ENCODE measurements around the gene ERN1. TPM values are rescaled to one million over a fixed set of nuclear protein-coding genes. Genes with fewer than 3 reads are reported as not detected.

The ERN1 gene
- total RNA-seq, 1 donor from 2014 or later = 6.3 TPM

GRCh38 chr17:64092113-64092512, 37.8 kb downstream of the ERN1 start:
- H3K4me3 ChIP-seq (ENCODE audit: low read depth, low read length) = no peak overlapping the region
- no peak for TF ChIP-seq CTCF (conservative IDR thresholded peaks at IDR 0.05; ENCODE audit: low read depth, low read length)
- DNase-seq (ENCODE audit: low read depth) = no peak

- TF ChIP-seq CTCF (conservative IDR thresholded peaks at IDR 0.05; ENCODE audit: low read depth, low read length) = no peak
- no peak overlapping the region for H3K4me3 ChIP-seq (ENCODE audit: low read depth, low read length)
- DNase-seq (ENCODE audit: low read depth) = no peak
Measured at GRCh38 chr17:64091571-64091970, 38.4 kb downstream of the ERN1 start.

GRCh38 chr17:64091116-64091515, 38.8 kb downstream of the ERN1 start:
- no peak for DNase-seq (ENCODE audit: low read depth)
- TF ChIP-seq CTCF (conservative IDR thresholded peaks at IDR 0.05; ENCODE audit: low read depth, low read length) = no peak
- no peak overlapping the region for H3K4me3 ChIP-seq (ENCODE audit: low read depth, low read length)

- H3K4me3 ChIP-seq (ENCODE audit: low read depth, low read length) = no peak overlapping the region
- DNase-seq (ENCODE audit: low read depth) = no peak
- TF ChIP-seq CTCF (conservative IDR thresholded peaks at IDR 0.05; ENCODE audit: low read depth, low read length) = no peak
Measured at GRCh38 chr17:64090144-64090543, 39.8 kb downstream of the ERN1 start.

GRCh38 chr17:64087252-64088005, 42.5 kb downstream of the ERN1 start:
- no peak for TF ChIP-seq CTCF (conservative IDR thresholded peaks at IDR 0.05; ENCODE audit: low read depth, low read length)
- no peak for DNase-seq (ENCODE audit: low read depth)
- no peak overlapping the region for H3K4me3 ChIP-seq (ENCODE audit: low read depth, low read length)

- no peak for DNase-seq (ENCODE audit: low read depth)
- TF ChIP-seq CTCF (conservative IDR thresholded peaks at IDR 0.05; ENCODE audit: low read depth, low read length) = no peak
Measured at GRCh38 chr17:64085650-64086005, 44.3 kb downstream of the ERN1 start.

More at GRCh38 chr17:64085650-64086005, 44.3 kb downstream of the ERN1 start:
- H3K4me3 ChIP-seq (ENCODE audit: low read depth, low read length) = no peak overlapping the region

All from epithelial cell of proximal tubule (primary cell).